H1 (cell line): ENCODE results near the gene SKOR2. TPM values are rescaled to one million over a fixed set of nuclear protein-coding genes. Genes with fewer than 3 reads are reported as not detected.

Source experiments
- CTCF ChIA-PET: fragments of 300-600 bp; sonication (Branson Sonifier 250); formaldehyde crosslinking; loops from one replicate; lab custom pipeline; 2021; ENCODE audit not compliant: partially characterized antibody; lab: Charles Lee
- POLR2A ChIA-PET: fragments of 300-600 bp; sonication (Branson Sonifier 250); formaldehyde crosslinking; loops from one replicate; lab custom pipeline; 2021; ENCODE audit warnings: inconsistent platforms; ENCODE audit not compliant: partially characterized antibody; lab: Charles Lee
- DNase-seq, 2 experiments: peaks; one replicate each; pipeline versions ENCODE4 v3.0.0 to v3.0.0-alpha.2; 2010 to 2022; ENCODE audit warnings: low spot score in 2 of 2, low read depth in 1 of 2, mixed read lengths in 1 of 2
- FAIRE-seq: peaks from 2 replicates; lab custom pipeline; 2011; peaks lifted over from hg19 to GRCh38; lab: Jason Lieb, UNC
- H2AFZ ChIP-seq: 2 replicates; pipeline ENCODE4 v1.8.1; 2012; ENCODE audit warnings: low read length, inconsistent platforms
- H2AK5ac ChIP-seq: 2 replicates; pipeline ENCODE4 v1.6.1; 2013; ENCODE audit warnings: low read depth, low read length
- H2BK120ac ChIP-seq: replicated peaks from 2 replicates; pipeline ENCODE3; 2013; ENCODE audit warnings: low read depth, low read length, inconsistent platforms
- H2BK12ac ChIP-seq: 2 replicates; pipeline ENCODE4 v1.6.1; 2013; ENCODE audit warnings: low read depth, low read length
- H2BK15ac ChIP-seq: 2 replicates; pipeline ENCODE4 v1.6.1; 2013; ENCODE audit warnings: low read length
- H2BK20ac ChIP-seq: 2 replicates; pipeline ENCODE4 v1.6.1; 2013; ENCODE audit warnings: low read length
- H2BK5ac ChIP-seq: 2 replicates; pipeline ENCODE4 v1.6.1; 2013; ENCODE audit warnings: low read depth, low read length
- H3K14ac ChIP-seq: 2 replicates; pipeline ENCODE4 v1.6.1; 2013; ENCODE audit warnings: inconsistent platforms; ENCODE audit not compliant: insufficient read length
- H3K18ac ChIP-seq: 2 replicates; pipeline ENCODE4 v1.6.1; 2013; ENCODE audit warnings: low read length; ENCODE audit errors: extremely low read depth
- H3K23ac ChIP-seq: 2 replicates; pipeline ENCODE4 v1.6.1; 2013; ENCODE audit warnings: inconsistent platforms; ENCODE audit not compliant: insufficient read length
- H3K23me2 ChIP-seq: 2 replicates; pipeline ENCODE4 v1.6.1; 2013; ENCODE audit warnings: low read depth, low read length
- H3K27ac ChIP-seq: 2 replicates; pipeline ENCODE4 v1.6.1; 2011; ENCODE audit warnings: low read depth, low read length, inconsistent platforms
- H3K27me3 ChIP-seq, 4 experiments: replicated peaks in 1 of 4; 1 replicate in 1 of 4; 2 replicates in 3 of 4; pipeline versions ENCODE4 v1.6.1 to v1.8.1; 2011 to 2013; ENCODE audit warnings: low read length in 3 of 4, mild to moderate bottlenecking in 3 of 4, inconsistent platforms in 2 of 4, mixed read lengths in 2 of 4, moderate library complexity in 1 of 4; ENCODE audit not compliant: control insufficient read depth in 3 of 4, insufficient read depth in 3 of 4; ENCODE audit errors: extremely low read depth in 1 of 4
- H3K36me3 ChIP-seq, 4 experiments: 2 replicates each; pipeline versions ENCODE4 v1.6.1 to v1.8.1; 2011 to 2013; ENCODE audit warnings: mild to moderate bottlenecking in 4 of 4, low read length in 3 of 4, moderate library complexity in 2 of 4, control low read depth in 1 of 4, inconsistent platforms in 1 of 4; ENCODE audit not compliant: insufficient read depth in 4 of 4, control insufficient read depth in 2 of 4
- H3K4ac ChIP-seq: replicated peaks from 2 replicates; pipeline ENCODE3; 2013; ENCODE audit warnings: low read length, low read depth, mixed read lengths, inconsistent platforms; ENCODE audit not compliant: insufficient read length
- H3K4me1 ChIP-seq, 4 experiments: replicated peaks in 1 of 4; 1 replicate in 1 of 4; 2 replicates in 3 of 4; pipeline versions ENCODE4 v1.6.1 to v1.8.1; 2011 to 2013; ENCODE audit warnings: low read length in 3 of 4, inconsistent platforms in 2 of 4, mixed read lengths in 1 of 4; ENCODE audit not compliant: insufficient read depth in 4 of 4, control insufficient read depth in 3 of 4
- H3K4me2 ChIP-seq, 2 experiments: 2 replicates each; pipeline versions ENCODE4 v1.6.1 to v1.8.1; 2011 to 2013; ENCODE audit warnings: low read depth in 2 of 2, low read length in 2 of 2, control low read depth in 1 of 2, inconsistent platforms in 1 of 2, mild to moderate bottlenecking in 1 of 2; ENCODE audit not compliant: insufficient read depth in 1 of 2
- H3K4me3 ChIP-seq, 4 experiments: fragments of 200-600, 300-600 bp in 1 of 4; sonication (generic), shearing (Covaris generic), sonication (Bioruptor Twin) in 1 of 4; 2 replicates each; pipeline versions ENCODE4 v1.5.1 to v1.8.1; 2011 to 2016; ENCODE audit warnings: low read length in 4 of 4, low read depth in 3 of 4, control low read depth in 2 of 4, inconsistent platforms in 2 of 4, mild to moderate bottlenecking in 2 of 4, mixed read lengths in 1 of 4, moderate library complexity in 1 of 4; ENCODE audit not compliant: insufficient read depth in 2 of 4; ENCODE audit errors: extremely low read depth in 1 of 4
- H3K56ac ChIP-seq: replicated peaks from 2 replicates; pipeline ENCODE3; 2013; ENCODE audit warnings: low read depth, mild to moderate bottlenecking, mixed read lengths, low read length, inconsistent platforms; ENCODE audit not compliant: insufficient read length
- H3K79me1 ChIP-seq: 2 replicates; pipeline ENCODE4 v1.6.1; 2013; ENCODE audit warnings: low read depth, low read length, control low read depth
- H3K79me2 ChIP-seq, 2 experiments: 2 replicates each; pipeline versions ENCODE4 v1.6.1 to v1.8.1; 2012 to 2013; ENCODE audit warnings: low read length in 2 of 2, mild to moderate bottlenecking in 2 of 2, inconsistent platforms in 1 of 2; ENCODE audit not compliant: insufficient read depth in 2 of 2, control insufficient read depth in 1 of 2
- H3K9ac ChIP-seq, 4 experiments: replicated peaks in 1 of 4; 1 replicate in 1 of 4; 2 replicates in 3 of 4; pipeline versions ENCODE4 v1.6.1 to v1.8.1; 2011 to 2013; ENCODE audit warnings: low read depth in 3 of 4, low read length in 3 of 4, control low read depth in 2 of 4, mild to moderate bottlenecking in 2 of 4, moderate library complexity in 2 of 4, inconsistent platforms in 1 of 4; ENCODE audit errors: extremely low read depth in 1 of 4
- H3K9me3 ChIP-seq, 2 experiments: 2 replicates each; pipeline versions ENCODE4 v1.6.1 to v1.8.1; 2012 to 2013; ENCODE audit warnings: mild to moderate bottlenecking in 2 of 2, moderate library complexity in 2 of 2, control low read depth in 1 of 2, inconsistent platforms in 1 of 2, low read depth in 1 of 2, low read length in 1 of 2, mixed read lengths in 1 of 2; ENCODE audit not compliant: insufficient read depth in 2 of 2
- H4K20me1 ChIP-seq, 2 experiments: replicated peaks in 1 of 2; 2 replicates each; pipeline versions ENCODE3 to v1.8.1; 2011 to 2013; ENCODE audit warnings: inconsistent platforms in 2 of 2, low read length in 2 of 2, mild to moderate bottlenecking in 1 of 2; ENCODE audit not compliant: insufficient read depth in 2 of 2, control insufficient read depth in 1 of 2
- H4K5ac ChIP-seq: 2 replicates; pipeline ENCODE4 v1.6.1; 2013; ENCODE audit warnings: low read length, low read depth, mixed read lengths, inconsistent platforms; ENCODE audit not compliant: insufficient read length
- H4K8ac ChIP-seq: 2 replicates; pipeline ENCODE4 v1.8.0; 2013; ENCODE audit warnings: mild to moderate bottlenecking, moderate library complexity, low read length, inconsistent platforms; ENCODE audit not compliant: insufficient read depth; ENCODE audit errors: extremely low read depth
- H4K91ac ChIP-seq: replicated peaks from 2 replicates; pipeline ENCODE3; 2013; ENCODE audit warnings: low read length, mixed read lengths, inconsistent platforms; ENCODE audit not compliant: insufficient read length
- CTCF ChIP-seq, 3 experiments: IDR thresholded peaks; 1 replicate in 2 of 3; 2 replicates in 1 of 3; pipeline versions ENCODE4 v1.5.1 to v1.6.1; 2011; ENCODE audit warnings: low read length in 3 of 3, mild to moderate bottlenecking in 3 of 3, inconsistent platforms in 2 of 3, low read depth in 1 of 3, moderate library complexity in 1 of 3; ENCODE audit not compliant: insufficient read depth in 1 of 3; ENCODE audit errors: control extremely low read depth in 1 of 3
- GABPA ChIP-seq: IDR thresholded peaks from 2 replicates; pipeline ENCODE4 v1.6.1; 2011; ENCODE audit warnings: mild to moderate bottlenecking, low read length, moderate library complexity, borderline replicate concordance; ENCODE audit not compliant: insufficient read depth
- JUND ChIP-seq: IDR thresholded peaks from 2 replicates; pipeline ENCODE4 v1.6.1; 2011; ENCODE audit warnings: mild to moderate bottlenecking, improper control_type of control experiment, low read length
- RAD21 ChIP-seq, 2 experiments: IDR thresholded peaks in 1 of 2; conservative IDR thresholded peaks in 1 of 2; 2 replicates each; pipeline ENCODE4 v1.6.1; 2011; ENCODE audit warnings: low read depth in 2 of 2, low read length in 2 of 2, improper control_type of control experiment in 1 of 2, inconsistent platforms in 1 of 2, mild to moderate bottlenecking in 1 of 2, moderate library complexity in 1 of 2
- SAP30 ChIP-seq: fragments of 300-600 bp; sonication (generic); IDR thresholded peaks from 2 replicates; pipeline ENCODE4 v1.7.1; 2012; ENCODE audit warnings: low read length, moderate library complexity, mild to moderate bottlenecking, inconsistent platforms; ENCODE audit not compliant: insufficient read depth, insufficient replicate concordance
- SP2 ChIP-seq: IDR thresholded peaks from 2 replicates; pipeline ENCODE4 v1.6.1; 2012; ENCODE audit warnings: mild to moderate bottlenecking, low read length, inconsistent platforms
- WGBS, 2 experiments: shearing (Covaris generic) in 1 of 2; methylation state at CpG; one replicate each; pipeline versions ENCODE4 v1.1.6 to v1.1.7; 2013 to 2015; ENCODE audit warnings: low lambda C conversion rate in 2 of 2, mixed read lengths in 2 of 2, inconsistent platforms in 1 of 2, low coverage in 1 of 2, missing lambda C conversion rate in 1 of 2; ENCODE audit not compliant: insufficient replicate concordance in 2 of 2, insufficient coverage in 1 of 2, insufficient read length in 1 of 2; ENCODE audit errors: extremely low coverage in 1 of 2, missing lambda C conversion rate in 1 of 2; 5-methylcytosine and 5-hydroxymethylcytosine counted together
- polyA plus RNA-seq, 7 experiments: library from polyadenylated mRNA; depleted of rRNA in 3 of 7; stranded (reverse) in 5 of 7; unstranded in 2 of 7; fragments of >200 nt in 5 of 7; fragments of 200-250 nt in 2 of 7; gene quantifications; 1 replicate in 5 of 7; 2 replicates in 1 of 7; 4 replicates in 1 of 7; pipeline versions ENCODE4 v1.2.1 to v1.2.3, GENCODE V29; 2011 to 2013; ENCODE audit warnings: missing spikeins in 2 of 7, mixed read lengths in 2 of 7
- total RNA-seq: library from RNA; stranded (reverse); fragmentation: NEBNext Ultra II Directional; extraction: Animal tissue kit (Norgen Biotek cat#: 25700); gene quantifications from 2 replicates; pipeline ENCODE4 v1.2.1, GENCODE V29; 2021

SKOR2 gene
- total and polyA plus RNA-seq, 2 of the 8 experiments (the other 6 are each of a cell fraction or from before 2014, with no cell fraction given) = 0.05 to 0.11 TPM

DNA sequence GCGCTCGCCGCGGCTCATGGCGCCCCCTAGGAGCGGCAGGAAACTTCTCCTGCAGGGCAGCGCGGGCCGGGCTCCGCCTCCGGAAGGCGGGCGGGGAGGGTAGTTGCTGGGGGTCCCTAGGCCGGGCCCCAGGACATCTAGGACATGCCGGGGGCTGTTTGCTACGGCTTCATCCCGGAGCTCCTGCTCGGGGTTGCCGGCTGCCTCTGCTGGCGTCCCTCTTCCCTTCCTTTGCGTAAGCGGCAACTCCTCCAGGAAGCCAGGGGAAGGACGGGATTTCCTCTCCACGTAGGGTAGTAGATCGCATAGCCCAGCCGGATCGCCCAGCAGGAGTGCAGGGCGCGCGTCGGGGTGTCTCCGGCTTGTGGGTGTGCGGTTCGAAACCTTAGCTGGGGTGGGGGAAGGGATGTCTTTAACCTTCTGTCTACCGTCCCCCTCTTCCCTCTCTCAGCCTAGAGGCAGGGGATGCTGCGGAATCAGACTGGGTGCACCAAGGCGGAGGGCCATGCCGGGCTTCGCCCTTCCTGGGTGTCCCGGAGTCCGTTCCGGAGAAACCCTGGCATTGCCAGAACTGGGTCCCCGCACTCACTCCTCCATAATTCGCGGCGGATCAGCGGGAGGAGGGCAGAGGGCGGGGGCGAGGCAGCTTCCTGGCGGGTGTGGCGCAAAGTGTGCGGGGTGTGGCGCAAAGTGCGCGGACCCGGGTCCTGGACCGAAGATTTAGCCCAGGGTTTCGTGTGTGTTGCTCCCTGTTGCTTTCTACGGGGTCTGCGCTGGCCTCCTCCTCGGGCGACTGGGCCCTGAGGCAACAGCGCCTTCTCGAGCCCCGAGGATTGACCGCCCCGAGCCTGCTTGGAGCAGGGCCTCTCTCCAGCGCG lies 12.2 kb upstream of the SKOR2 start:
- H4K91ac ChIP-seq = no peak overlapping the region
- ChIA-PET POLR2A (interaction anchor here (0.7 to 1.4 kb wide), 3 partner anchors 10 to 32 kb away, joined by 3 to 5 read pairs (median 3); no protein-coding TSS in a partner anchor), CTCF (interaction anchor here (0.6 to 10.0 kb wide), 19 partner anchors 8 to 491 kb away, joined by 3 to 146 read pairs (median 5); partner anchors contain the start of gene SKOR2)
- H4K8ac ChIP-seq = peak overlapping the region; percentile 64; the same call in 1 of the 2 replicates
- FAIRE-seq (no peak), DNase-seq (peak in 1 of 2 experiments; percentile 86)
- H2AFZ ChIP-seq = peak overlapping the region; percentile 94
- H2BK5ac ChIP-seq = peak overlapping the region; percentile 35; the same call in 1 of the 2 replicates
- H4K20me1 ChIP-seq = peaks cover 6 to 12% of the 10 kb centered on the region in 2 experiments
- H2BK120ac ChIP-seq = no peak overlapping the region
- peaks cover 60 to 80% (median 69%) of the 10 kb centered on the region in 4 experiments for H3K27me3 ChIP-seq
- no peak overlapping the region for H3K23ac ChIP-seq
- no peak overlapping the region; a peak in 1 of 7 replicates for H3K9ac ChIP-seq
- WGBS, 2 experiments = 1% methylated on average over 63 of the region's 69 CpGs; no CpG with 5 or more reads in 1 of the 2 experiments
- no peak overlapping the region for H3K56ac ChIP-seq
- H3K4ac ChIP-seq = no peak overlapping the region
- H3K27ac ChIP-seq = no peak overlapping the region
- 0 out of 8 replicates have a peak, but pooled peaks cover 0 to 2% (median 0%) of the 10 kb centered on the region in 4 experiments for H3K36me3 ChIP-seq
- H4K5ac ChIP-seq = no peak overlapping the region
- H2BK20ac ChIP-seq = no peak overlapping the region
- H3K79me1 ChIP-seq = no peaks in the 10 kb centered on the region
- H3K4me1 ChIP-seq = peaks cover 5 to 24% (median 16%) of the 10 kb centered on the region in 4 experiments
- H3K14ac ChIP-seq = no peak overlapping the region
- peak overlapping the region; percentile 91 for H3K18ac ChIP-seq
- no peak overlapping the region for H2BK15ac ChIP-seq
- H3K4me2 ChIP-seq = peak overlapping the region; percentile 82 to 98
- H3K23me2 ChIP-seq = peaks cover 14% of the 10 kb centered on the region; the same call in 1 of the 2 replicates
- no peak overlapping the region for H2AK5ac ChIP-seq
- no peaks in the 10 kb centered on the region; a peak in 1 of 4 replicates for H3K9me3 ChIP-seq
- peak overlapping the region; percentile 55 to 84 (median 78) for H3K4me3 ChIP-seq
- H3K79me2 ChIP-seq = no peaks in the 10 kb centered on the region
- peak overlapping the region; percentile 69; the same call in 1 of the 2 replicates for H2BK12ac ChIP-seq
- TF ChIP-seq JUND (no peak), CTCF (IDR thresholded peaks at IDR 0.05; ENCODE audit: control extremely low read depth in 1 of 3, insufficient read depth in 1 of 3, low read depth in 1 of 3, low read length in 3 of 3) (peak; percentile 68 to 79 (median 71)), RAD21 (IDR thresholded peaks at IDR 0.05 in 1 of 2, conservative IDR thresholded peaks at IDR 0.05 in 1 of 2; ENCODE audit: low read depth in 2 of 2, low read length in 2 of 2) (peak; percentile 47 to 66; a peak in 3 of 4 replicates), SP2 (no peak), SAP30 (no peak), GABPA (peak; percentile 58; the same call in 1 of the 2 replicates)
